ENCODE results near the gene DBX1. TPM values are rescaled to one million over a fixed set of nuclear protein-coding genes. Genes with fewer than 3 reads are reported as not detected.

The DBX1 gene
- polyA plus RNA-seq, 1 experiment = not detected

DNA sequence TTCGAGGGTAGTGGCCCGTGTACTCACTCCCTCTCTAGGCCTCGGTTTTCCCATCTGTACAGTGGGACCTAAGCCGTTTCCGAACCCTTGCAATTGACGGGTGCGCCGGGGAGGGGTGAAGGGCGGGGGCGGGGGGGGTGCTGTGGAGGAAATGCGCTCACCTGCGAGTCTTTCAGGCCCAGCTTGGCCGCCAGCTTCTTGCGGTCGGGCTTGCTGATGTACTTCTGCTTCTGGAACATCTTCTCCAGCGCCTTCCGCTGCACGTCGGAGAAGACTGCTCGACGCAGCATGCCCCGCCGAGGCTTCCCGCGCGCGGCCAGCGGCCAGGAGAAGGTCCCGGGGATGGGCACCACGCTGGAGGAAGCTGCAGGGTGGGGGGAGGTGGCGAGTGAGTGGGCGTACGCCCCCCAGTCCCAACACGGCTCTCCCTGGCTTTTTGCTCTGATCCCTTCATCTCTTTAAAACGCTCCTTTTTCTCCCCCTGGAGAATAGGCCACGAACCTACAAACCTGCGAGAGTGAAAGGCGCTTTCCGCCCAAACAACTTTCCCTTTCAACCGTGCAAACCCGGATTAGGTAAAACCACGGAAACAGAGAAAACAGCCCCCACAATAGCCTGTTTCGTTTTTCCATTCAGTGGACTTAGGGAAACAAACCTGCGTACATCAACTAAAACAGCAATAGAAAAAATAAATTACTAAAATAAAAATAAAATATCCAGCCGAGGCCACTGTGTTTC is 3.2 kb downstream of the DBX1 start:
- Histone ChIP-seq H3K27me3 (ENCODE audit: control insufficient read depth, insufficient read depth, low read length) (peaks cover 58% of the 10 kb centered on the region), H3K4me3 (ENCODE audit: low read depth, low read length) (no peak overlapping the region), H3K36me3 (ENCODE audit: control insufficient read depth, insufficient read depth, low read length) (no peaks in the 10 kb centered on the region)
- no peak for DNase-seq (ENCODE audit: low read depth)
- ChIA-PET POLR2A (no interaction called here), CTCF (no interaction called here)
- TF ChIP-seq, protein P1, sequence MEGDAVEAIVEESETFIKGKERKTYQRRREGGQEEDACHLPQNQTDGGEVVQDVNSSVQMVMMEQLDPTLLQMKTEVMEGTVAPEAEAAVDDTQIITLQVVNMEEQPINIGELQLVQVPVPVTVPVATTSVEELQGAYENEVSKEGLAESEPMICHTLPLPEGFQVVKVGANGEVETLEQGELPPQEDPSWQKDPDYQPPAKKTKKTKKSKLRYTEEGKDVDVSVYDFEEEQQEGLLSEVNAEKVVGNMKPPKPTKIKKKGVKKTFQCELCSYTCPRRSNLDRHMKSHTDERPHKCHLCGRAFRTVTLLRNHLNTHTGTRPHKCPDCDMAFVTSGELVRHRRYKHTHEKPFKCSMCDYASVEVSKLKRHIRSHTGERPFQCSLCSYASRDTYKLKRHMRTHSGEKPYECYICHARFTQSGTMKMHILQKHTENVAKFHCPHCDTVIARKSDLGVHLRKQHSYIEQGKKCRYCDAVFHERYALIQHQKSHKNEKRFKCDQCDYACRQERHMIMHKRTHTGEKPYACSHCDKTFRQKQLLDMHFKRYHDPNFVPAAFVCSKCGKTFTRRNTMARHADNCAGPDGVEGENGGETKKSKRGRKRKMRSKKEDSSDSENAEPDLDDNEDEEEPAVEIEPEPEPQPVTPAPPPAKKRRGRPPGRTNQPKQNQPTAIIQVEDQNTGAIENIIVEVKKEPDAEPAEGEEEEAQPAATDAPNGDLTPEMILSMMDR (IDR thresholded peaks at IDR 0.05; ENCODE audit: insufficient read depth, low read depth, low read length) = no peak

DNA sequence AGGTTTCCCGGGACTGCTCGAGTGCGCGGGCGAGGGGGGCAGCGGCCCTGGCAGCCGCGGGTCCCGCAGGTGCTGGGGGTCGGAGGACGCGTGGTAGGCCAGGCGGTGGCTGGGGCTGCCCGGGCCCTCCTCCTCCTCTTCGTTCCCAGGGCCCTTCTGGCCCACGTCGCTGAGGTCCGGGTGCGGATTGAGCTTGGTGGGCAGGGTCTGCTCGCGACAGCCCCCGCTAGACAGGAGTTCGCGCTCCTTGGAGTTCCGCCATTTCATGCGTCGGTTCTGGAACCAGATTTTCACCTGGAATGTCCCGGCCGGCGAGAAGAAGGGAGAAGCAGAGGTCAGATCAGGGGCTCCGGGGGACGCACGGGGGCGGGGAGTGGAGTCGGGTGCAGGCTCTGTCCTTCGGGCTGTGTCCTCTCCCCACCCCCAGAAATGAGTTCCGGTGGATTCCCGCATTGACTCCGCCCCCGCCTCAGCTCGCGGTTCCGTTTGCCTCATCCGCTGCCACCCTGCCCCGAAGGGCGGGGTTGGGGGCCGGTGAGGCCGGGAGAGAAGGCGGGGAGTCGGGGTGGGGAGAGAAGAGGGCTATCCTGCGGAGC is 3.9 kb downstream of the DBX1 start:
- Histone ChIP-seq H3K4me3 (ENCODE audit: low read depth, low read length) (no peak overlapping the region), H3K36me3 (ENCODE audit: control insufficient read depth, insufficient read depth, low read length) (no peaks in the 10 kb centered on the region), H3K27me3 (ENCODE audit: control insufficient read depth, insufficient read depth, low read length) (peaks cover 53% of the 10 kb centered on the region)
- TF ChIP-seq, protein P1 (IDR thresholded peaks at IDR 0.05; ENCODE audit: insufficient read depth, low read depth, low read length) = no peak
- ChIA-PET POLR2A (no interaction called here), CTCF (no interaction called here)
- DNase-seq (ENCODE audit: low read depth) = no peak

DNA sequence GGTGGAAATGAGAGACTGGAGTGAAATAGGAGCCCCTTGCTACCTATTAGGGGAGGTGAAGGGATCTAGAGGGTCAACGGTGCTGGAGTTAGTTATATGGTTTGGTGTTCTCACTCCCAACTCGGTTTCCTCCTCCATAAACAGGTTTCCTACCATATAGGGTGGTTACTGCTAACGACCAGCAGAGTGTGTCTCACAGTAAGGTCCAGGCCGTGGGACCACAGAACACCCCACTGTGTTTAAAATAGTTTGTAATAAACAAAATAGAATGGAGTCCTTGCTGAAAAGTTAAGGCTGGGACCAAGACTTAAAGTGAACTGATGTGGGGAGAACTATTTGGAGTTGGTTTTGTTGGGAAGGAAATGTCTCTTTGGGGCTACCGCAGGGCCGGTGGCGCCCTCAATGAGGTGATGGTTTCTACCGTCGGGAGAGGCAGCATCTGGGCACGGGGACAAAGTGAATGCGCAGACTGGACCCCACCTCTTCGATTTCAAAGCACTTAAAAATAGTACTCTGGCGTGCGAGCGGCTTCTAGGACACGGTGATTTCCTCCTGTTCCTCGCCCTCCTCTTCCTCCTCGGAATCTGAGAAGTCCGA is 4.5 kb downstream of the DBX1 start:
- no peaks in the 10 kb centered on the region for H3K36me3 ChIP-seq (ENCODE audit: control insufficient read depth, insufficient read depth, low read length)
- ChIA-PET CTCF (interaction anchor here (1.3 kb wide), 1 partner anchor 28 kb away, joined by 7 read pairs; no protein-coding TSS in a partner anchor), POLR2A (interaction anchor here (0.5 kb wide), 1 partner anchor 26 kb away, joined by 3 read pairs; no protein-coding TSS in a partner anchor)
- no peak overlapping the region for H3K4me3 ChIP-seq (ENCODE audit: low read depth, low read length)
- TF ChIP-seq, protein P1 (IDR thresholded peaks at IDR 0.05; ENCODE audit: insufficient read depth, low read depth, low read length) = no peak
- peaks cover 48% of the 10 kb centered on the region for H3K27me3 ChIP-seq (ENCODE audit: control insufficient read depth, insufficient read depth, low read length)
- no peak for DNase-seq (ENCODE audit: low read depth)

DNA sequence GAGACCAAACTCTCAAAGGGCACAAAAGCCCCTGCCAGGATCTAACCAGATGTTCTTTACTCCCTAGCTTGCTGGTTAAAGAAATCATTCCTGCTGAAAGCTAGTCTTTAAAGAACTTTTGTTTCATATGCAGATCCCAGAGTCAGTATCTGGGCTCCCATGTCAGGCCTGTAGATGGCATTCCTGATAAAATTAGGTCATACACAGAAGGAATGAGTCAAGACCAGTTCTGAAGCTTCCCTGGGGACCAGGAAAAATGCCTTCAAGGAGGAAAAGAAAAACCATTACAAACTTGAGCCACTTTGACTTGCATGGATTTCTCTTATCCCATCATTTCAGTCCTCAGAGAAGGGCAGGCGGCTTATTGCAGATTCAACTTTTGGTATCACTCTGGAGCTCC is 5.9 kb downstream of the DBX1 start:
- H3K27me3 ChIP-seq (ENCODE audit: control insufficient read depth, insufficient read depth, low read length) = peaks cover 36% of the 10 kb centered on the region

More for the DNA sequence above, 5.9 kb downstream of the DBX1 start:
- no peak for DNase-seq (ENCODE audit: low read depth)
- H3K36me3 ChIP-seq (ENCODE audit: control insufficient read depth, insufficient read depth, low read length) = no peaks in the 10 kb centered on the region
- CTCF ChIA-PET = interaction anchor here (1.0 to 1.3 kb wide), 2 partner anchors 10 to 26 kb away, joined by 4 to 7 read pairs; no protein-coding TSS in a partner anchor
- H3K4me3 ChIP-seq (ENCODE audit: low read depth, low read length) = no peak overlapping the region
- TF ChIP-seq, protein P1 (IDR thresholded peaks at IDR 0.05; ENCODE audit: insufficient read depth, low read depth, low read length) = no peak
- POLR2A ChIA-PET = interaction anchor here (0.6 kb wide), 1 partner anchor 1075 kb away, joined by 5 read pairs; no protein-coding TSS in a partner anchor
